ENCODE measurements around the gene VSTM2B. TPM values are rescaled to one million over a fixed set of nuclear protein-coding genes. Genes with fewer than 3 reads are reported as not detected.
A peak's percentile ranks its signal among the peaks of the same experiment; 100 is the strongest.

The VSTM2B gene
- total RNA-seq, 1 donor, result not detected

DNA sequence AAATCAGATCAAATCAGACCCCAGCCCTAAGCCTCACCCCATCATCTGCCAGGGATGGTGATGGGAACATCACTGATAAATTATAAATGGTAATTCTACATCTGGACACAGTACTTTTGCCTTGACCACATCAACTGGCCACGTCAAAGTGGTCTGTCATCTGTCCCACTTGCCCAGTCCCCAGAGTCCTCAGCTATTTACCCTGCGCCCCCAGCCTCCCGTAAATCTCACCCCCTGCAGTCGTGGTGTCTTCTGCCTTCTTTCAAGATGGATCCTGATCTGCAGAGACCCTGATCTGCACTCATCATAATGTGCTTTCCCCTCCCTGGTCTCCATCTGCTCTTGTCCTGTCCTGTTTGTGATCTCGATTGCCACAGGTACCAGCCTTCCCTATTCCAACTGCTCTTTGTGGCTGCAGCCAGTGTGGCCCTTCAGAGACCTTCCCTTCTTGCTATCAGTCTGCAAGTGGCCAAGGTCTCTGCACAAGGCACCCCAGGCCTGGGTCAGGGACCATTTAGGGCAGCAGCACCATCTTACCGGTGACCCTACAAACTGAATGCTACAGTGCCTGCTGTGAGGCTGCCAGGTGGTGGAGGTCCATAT is 53.6 kb downstream of the VSTM2B start:
- DNase-seq (ENCODE audit: low read depth), result no peak
- no peak overlapping the region for H3K4me3 ChIP-seq (ENCODE audit: low read depth, low read length)
- TF ChIP-seq, protein P1, sequence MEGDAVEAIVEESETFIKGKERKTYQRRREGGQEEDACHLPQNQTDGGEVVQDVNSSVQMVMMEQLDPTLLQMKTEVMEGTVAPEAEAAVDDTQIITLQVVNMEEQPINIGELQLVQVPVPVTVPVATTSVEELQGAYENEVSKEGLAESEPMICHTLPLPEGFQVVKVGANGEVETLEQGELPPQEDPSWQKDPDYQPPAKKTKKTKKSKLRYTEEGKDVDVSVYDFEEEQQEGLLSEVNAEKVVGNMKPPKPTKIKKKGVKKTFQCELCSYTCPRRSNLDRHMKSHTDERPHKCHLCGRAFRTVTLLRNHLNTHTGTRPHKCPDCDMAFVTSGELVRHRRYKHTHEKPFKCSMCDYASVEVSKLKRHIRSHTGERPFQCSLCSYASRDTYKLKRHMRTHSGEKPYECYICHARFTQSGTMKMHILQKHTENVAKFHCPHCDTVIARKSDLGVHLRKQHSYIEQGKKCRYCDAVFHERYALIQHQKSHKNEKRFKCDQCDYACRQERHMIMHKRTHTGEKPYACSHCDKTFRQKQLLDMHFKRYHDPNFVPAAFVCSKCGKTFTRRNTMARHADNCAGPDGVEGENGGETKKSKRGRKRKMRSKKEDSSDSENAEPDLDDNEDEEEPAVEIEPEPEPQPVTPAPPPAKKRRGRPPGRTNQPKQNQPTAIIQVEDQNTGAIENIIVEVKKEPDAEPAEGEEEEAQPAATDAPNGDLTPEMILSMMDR (IDR thresholded peaks at IDR 0.05; ENCODE audit: insufficient read depth, low read depth, low read length), result no peak

DNA sequence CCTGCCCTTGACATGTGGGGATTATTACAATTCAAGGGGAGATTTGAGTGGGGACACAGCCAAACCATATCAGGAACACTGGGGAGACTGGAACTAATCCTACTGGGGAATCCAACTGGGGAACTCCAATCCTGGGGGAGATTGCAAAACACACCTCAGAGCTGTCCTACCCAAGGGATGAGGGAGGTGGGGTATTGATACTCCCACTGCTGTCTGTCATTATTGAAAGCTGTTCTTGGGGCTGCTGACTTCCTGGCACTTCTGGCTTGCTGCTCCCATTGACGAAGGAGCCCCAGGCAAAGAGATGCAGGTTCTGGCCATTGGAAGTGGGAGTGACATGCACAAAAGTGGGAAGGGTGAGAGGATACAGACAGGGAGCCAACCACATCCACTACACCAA is 55.6 kb downstream of the VSTM2B start:
- no peak overlapping the region for H3K4me3 ChIP-seq (ENCODE audit: low read depth, low read length)
- TF ChIP-seq, protein P1 (IDR thresholded peaks at IDR 0.05; ENCODE audit: insufficient read depth, low read depth, low read length), result no peak
- no peak for DNase-seq (ENCODE audit: low read depth)

DNA sequence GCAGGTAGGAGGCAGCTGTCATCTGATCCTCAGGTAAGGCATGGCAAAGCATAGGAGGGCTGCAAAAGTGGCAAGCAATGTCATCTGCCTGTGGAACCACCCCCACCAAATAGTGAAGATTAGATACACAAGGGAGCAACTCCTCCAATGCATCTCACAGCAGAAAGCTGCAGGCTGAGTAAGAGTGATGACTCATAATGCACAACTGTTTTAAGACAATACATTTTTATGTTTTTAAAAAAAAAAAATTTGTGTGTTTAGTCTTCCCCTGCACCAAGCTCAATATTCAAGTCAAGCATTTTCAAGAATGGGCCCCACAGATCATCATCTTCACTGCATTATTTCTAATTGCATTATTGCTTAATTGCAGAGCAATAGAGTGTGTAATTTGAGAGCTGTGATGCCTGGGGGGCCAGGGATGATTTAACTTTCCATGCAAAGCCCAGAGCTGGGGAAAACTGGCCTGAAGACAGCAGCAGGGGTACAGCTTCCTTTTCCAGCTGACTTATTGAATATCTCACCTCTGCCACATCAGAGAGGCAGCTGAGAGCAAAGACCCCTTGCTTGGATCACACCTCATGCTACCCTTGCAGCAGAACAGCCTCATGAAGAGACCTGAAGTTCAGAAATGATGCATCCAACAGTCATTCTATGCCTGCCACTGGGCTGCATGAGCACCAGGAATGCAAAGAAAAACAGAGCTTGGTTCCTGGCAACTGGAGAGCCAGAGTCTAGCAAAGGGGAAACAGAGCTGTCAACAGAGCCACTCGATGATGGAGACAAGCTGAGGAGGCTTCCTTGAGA is 57.6 kb downstream of the VSTM2B start:
- H3K4me3 ChIP-seq (ENCODE audit: low read depth, low read length), result no peak overlapping the region
- TF ChIP-seq, protein P1 (IDR thresholded peaks at IDR 0.05; ENCODE audit: insufficient read depth, low read depth, low read length), result no peak

DNA sequence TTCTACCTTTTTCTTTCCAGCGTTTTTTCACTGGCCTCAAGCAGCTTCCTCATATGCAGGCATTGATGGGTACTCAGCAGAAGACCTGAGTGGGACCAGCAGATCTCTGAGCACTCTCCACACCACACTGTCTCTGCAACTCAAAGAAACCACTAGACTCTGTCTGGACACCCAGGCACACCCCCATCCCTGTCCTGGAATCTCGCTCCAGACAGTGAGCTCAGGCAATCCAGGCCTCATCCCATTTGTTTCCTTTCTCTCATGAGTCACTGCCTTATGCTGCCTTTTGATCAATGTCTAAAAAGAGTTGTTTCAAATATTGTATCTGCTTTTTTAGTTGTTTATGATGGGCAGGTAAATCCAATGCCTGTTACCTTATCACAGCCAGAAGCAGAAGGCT is 60.6 kb downstream of the VSTM2B start:
- no peak for DNase-seq (ENCODE audit: low read depth)
- TF ChIP-seq, protein P1 (IDR thresholded peaks at IDR 0.05; ENCODE audit: insufficient read depth, low read depth, low read length), result no peak
- no peak overlapping the region for H3K4me3 ChIP-seq (ENCODE audit: low read depth, low read length)

More for the DNA sequence above, 57.6 kb downstream of the VSTM2B start:
- no peak for DNase-seq (ENCODE audit: low read depth)

DNA sequence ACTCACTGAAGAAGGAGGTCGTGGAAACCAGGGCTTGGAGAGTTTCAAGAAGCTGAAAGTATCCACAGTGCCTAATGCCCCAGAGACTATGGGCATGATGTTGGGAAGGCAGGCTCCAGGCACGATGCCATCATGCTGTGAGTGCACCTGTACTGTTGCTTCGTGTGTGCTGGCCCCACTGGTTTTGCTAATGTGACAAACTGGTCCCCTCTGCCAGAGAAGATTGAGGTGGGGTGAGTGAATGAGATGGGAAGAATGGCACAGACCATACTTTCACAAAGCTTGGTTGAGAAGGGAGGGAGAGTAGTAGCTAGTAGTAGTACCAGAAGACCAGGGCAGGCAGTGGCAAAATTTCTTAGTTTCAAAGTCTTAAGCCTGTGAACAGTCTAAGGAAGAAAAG is 61.3 kb downstream of the VSTM2B start:
- TF ChIP-seq, protein P1 (IDR thresholded peaks at IDR 0.05; ENCODE audit: insufficient read depth, low read depth, low read length), result no peak
- H3K4me3 ChIP-seq (ENCODE audit: low read depth, low read length), result no peak overlapping the region
- no peak for DNase-seq (ENCODE audit: low read depth)

DNA sequence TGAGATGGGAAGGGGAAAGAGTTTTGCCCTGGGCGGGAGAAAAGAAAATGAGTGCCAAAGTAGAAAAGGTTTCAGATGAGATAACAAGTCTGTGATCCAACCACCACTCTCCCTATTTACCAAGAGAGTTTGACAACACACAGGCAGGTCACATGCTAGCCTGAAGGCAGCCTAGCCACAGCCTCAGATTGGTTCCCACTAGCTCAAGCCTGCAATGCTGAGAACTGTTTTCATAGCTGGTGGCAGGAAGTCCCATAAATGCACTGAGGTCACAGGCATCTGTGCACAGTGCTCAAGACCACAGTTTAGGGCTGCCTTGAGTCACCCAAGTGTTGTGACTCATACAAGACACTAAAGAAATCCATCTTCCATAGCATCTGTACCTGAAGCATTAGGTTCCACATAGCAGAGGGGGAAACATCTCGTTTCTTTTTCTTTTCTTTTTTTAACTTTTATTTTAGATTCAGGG is 61.8 kb downstream of the VSTM2B start:
- TF ChIP-seq, protein P1 (IDR thresholded peaks at IDR 0.05; ENCODE audit: insufficient read depth, low read depth, low read length), result no peak
- no peak overlapping the region for H3K4me3 ChIP-seq (ENCODE audit: low read depth, low read length)
- peak; percentile 24 for DNase-seq (ENCODE audit: low read depth)
